OCI-LY1 (cell line): ENCODE results near the gene LRRC73.

ENCODE experiments used
- EZH2 ChIP-seq: fragments of 200-600 bp; sonication (generic), shearing (Covaris generic); IDR thresholded peaks from 2 replicates; pipeline ENCODE4 v1.8.0; 2017; ENCODE audit warnings: borderline replicate concordance, mixed run types, mild to moderate bottlenecking, antibody characterized with exemption, low read length, moderate library complexity, mixed read lengths
- TF ChIP-seq, protein P1 (sequence below): fragments of 200-600 bp; sonication (generic), shearing (Covaris generic); IDR thresholded peaks from 2 replicates; pipeline ENCODE4 v1.5.1; 2017; ENCODE audit warnings: mild to moderate bottlenecking, antibody characterized with exemption, low read length, moderate library complexity, mixed read lengths

GRCh38 chr6:43509984-43510826, at the start of gene LRRC73:
- TF ChIP-seq, protein P1, sequence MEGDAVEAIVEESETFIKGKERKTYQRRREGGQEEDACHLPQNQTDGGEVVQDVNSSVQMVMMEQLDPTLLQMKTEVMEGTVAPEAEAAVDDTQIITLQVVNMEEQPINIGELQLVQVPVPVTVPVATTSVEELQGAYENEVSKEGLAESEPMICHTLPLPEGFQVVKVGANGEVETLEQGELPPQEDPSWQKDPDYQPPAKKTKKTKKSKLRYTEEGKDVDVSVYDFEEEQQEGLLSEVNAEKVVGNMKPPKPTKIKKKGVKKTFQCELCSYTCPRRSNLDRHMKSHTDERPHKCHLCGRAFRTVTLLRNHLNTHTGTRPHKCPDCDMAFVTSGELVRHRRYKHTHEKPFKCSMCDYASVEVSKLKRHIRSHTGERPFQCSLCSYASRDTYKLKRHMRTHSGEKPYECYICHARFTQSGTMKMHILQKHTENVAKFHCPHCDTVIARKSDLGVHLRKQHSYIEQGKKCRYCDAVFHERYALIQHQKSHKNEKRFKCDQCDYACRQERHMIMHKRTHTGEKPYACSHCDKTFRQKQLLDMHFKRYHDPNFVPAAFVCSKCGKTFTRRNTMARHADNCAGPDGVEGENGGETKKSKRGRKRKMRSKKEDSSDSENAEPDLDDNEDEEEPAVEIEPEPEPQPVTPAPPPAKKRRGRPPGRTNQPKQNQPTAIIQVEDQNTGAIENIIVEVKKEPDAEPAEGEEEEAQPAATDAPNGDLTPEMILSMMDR: no peak
- TF ChIP-seq EZH2: no peak
